H1 (cell line): ENCODE measurements around the gene SLC19A1. TPM values are rescaled to one million over a fixed set of nuclear protein-coding genes. Genes with fewer than 3 reads are reported as not detected.

Experiments
- CTCF ChIA-PET: fragments of 300-600 bp; sonication (Branson Sonifier 250); formaldehyde crosslinking; loops from one replicate; lab custom pipeline; 2021; ENCODE audit not compliant: partially characterized antibody; lab: Charles Lee
- POLR2A ChIA-PET: fragments of 300-600 bp; sonication (Branson Sonifier 250); formaldehyde crosslinking; loops from one replicate; lab custom pipeline; 2021; ENCODE audit warnings: inconsistent platforms; ENCODE audit not compliant: partially characterized antibody; lab: Charles Lee
- DNase-seq, 2 experiments: peaks; one replicate each; pipeline versions ENCODE4 v3.0.0 to v3.0.0-alpha.2; 2010 to 2022; ENCODE audit warnings: low spot score in 2 of 2, low read depth in 1 of 2, mixed read lengths in 1 of 2
- FAIRE-seq: peaks from 2 replicates; lab custom pipeline; 2011; peaks lifted over from hg19 to GRCh38; lab: Jason Lieb, UNC
- H2AFZ ChIP-seq: 2 replicates; pipeline ENCODE4 v1.8.1; 2012; ENCODE audit warnings: low read length, inconsistent platforms
- H2AK5ac ChIP-seq: 2 replicates; pipeline ENCODE4 v1.6.1; 2013; ENCODE audit warnings: low read depth, low read length
- H2BK120ac ChIP-seq: replicated peaks from 2 replicates; pipeline ENCODE3; 2013; ENCODE audit warnings: low read depth, low read length, inconsistent platforms
- H2BK12ac ChIP-seq: 2 replicates; pipeline ENCODE4 v1.6.1; 2013; ENCODE audit warnings: low read depth, low read length
- H2BK15ac ChIP-seq: 2 replicates; pipeline ENCODE4 v1.6.1; 2013; ENCODE audit warnings: low read length
- H2BK20ac ChIP-seq: 2 replicates; pipeline ENCODE4 v1.6.1; 2013; ENCODE audit warnings: low read length
- H2BK5ac ChIP-seq: 2 replicates; pipeline ENCODE4 v1.6.1; 2013; ENCODE audit warnings: low read depth, low read length
- H3K14ac ChIP-seq: 2 replicates; pipeline ENCODE4 v1.6.1; 2013; ENCODE audit warnings: inconsistent platforms; ENCODE audit not compliant: insufficient read length
- H3K18ac ChIP-seq: 2 replicates; pipeline ENCODE4 v1.6.1; 2013; ENCODE audit warnings: low read length; ENCODE audit errors: extremely low read depth
- H3K23ac ChIP-seq: 2 replicates; pipeline ENCODE4 v1.6.1; 2013; ENCODE audit warnings: inconsistent platforms; ENCODE audit not compliant: insufficient read length
- H3K23me2 ChIP-seq: 2 replicates; pipeline ENCODE4 v1.6.1; 2013; ENCODE audit warnings: low read depth, low read length
- H3K27ac ChIP-seq: 2 replicates; pipeline ENCODE4 v1.6.1; 2011; ENCODE audit warnings: low read depth, low read length, inconsistent platforms
- H3K27me3 ChIP-seq, 4 experiments: replicated peaks in 1 of 4; 1 replicate in 1 of 4; 2 replicates in 3 of 4; pipeline versions ENCODE4 v1.6.1 to v1.8.1; 2011 to 2013; ENCODE audit warnings: low read length in 3 of 4, mild to moderate bottlenecking in 3 of 4, inconsistent platforms in 2 of 4, mixed read lengths in 2 of 4, moderate library complexity in 1 of 4; ENCODE audit not compliant: control insufficient read depth in 3 of 4, insufficient read depth in 3 of 4; ENCODE audit errors: extremely low read depth in 1 of 4
- H3K36me3 ChIP-seq, 4 experiments: 2 replicates each; pipeline versions ENCODE4 v1.6.1 to v1.8.1; 2011 to 2013; ENCODE audit warnings: mild to moderate bottlenecking in 4 of 4, low read length in 3 of 4, moderate library complexity in 2 of 4, control low read depth in 1 of 4, inconsistent platforms in 1 of 4; ENCODE audit not compliant: insufficient read depth in 4 of 4, control insufficient read depth in 2 of 4
- H3K4ac ChIP-seq: replicated peaks from 2 replicates; pipeline ENCODE3; 2013; ENCODE audit warnings: low read length, low read depth, mixed read lengths, inconsistent platforms; ENCODE audit not compliant: insufficient read length
- H3K4me1 ChIP-seq, 4 experiments: replicated peaks in 1 of 4; 1 replicate in 1 of 4; 2 replicates in 3 of 4; pipeline versions ENCODE4 v1.6.1 to v1.8.1; 2011 to 2013; ENCODE audit warnings: low read length in 3 of 4, inconsistent platforms in 2 of 4, mixed read lengths in 1 of 4; ENCODE audit not compliant: insufficient read depth in 4 of 4, control insufficient read depth in 3 of 4
- H3K4me2 ChIP-seq, 2 experiments: 2 replicates each; pipeline versions ENCODE4 v1.6.1 to v1.8.1; 2011 to 2013; ENCODE audit warnings: low read depth in 2 of 2, low read length in 2 of 2, control low read depth in 1 of 2, inconsistent platforms in 1 of 2, mild to moderate bottlenecking in 1 of 2; ENCODE audit not compliant: insufficient read depth in 1 of 2
- H3K4me3 ChIP-seq, 4 experiments: fragments of 200-600, 300-600 bp in 1 of 4; sonication (generic), shearing (Covaris generic), sonication (Bioruptor Twin) in 1 of 4; 2 replicates each; pipeline versions ENCODE4 v1.5.1 to v1.8.1; 2011 to 2016; ENCODE audit warnings: low read length in 4 of 4, low read depth in 3 of 4, control low read depth in 2 of 4, inconsistent platforms in 2 of 4, mild to moderate bottlenecking in 2 of 4, mixed read lengths in 1 of 4, moderate library complexity in 1 of 4; ENCODE audit not compliant: insufficient read depth in 2 of 4; ENCODE audit errors: extremely low read depth in 1 of 4
- H3K56ac ChIP-seq: replicated peaks from 2 replicates; pipeline ENCODE3; 2013; ENCODE audit warnings: low read depth, mild to moderate bottlenecking, mixed read lengths, low read length, inconsistent platforms; ENCODE audit not compliant: insufficient read length
- H3K79me1 ChIP-seq: 2 replicates; pipeline ENCODE4 v1.6.1; 2013; ENCODE audit warnings: low read depth, low read length, control low read depth
- H3K79me2 ChIP-seq, 2 experiments: 2 replicates each; pipeline versions ENCODE4 v1.6.1 to v1.8.1; 2012 to 2013; ENCODE audit warnings: low read length in 2 of 2, mild to moderate bottlenecking in 2 of 2, inconsistent platforms in 1 of 2; ENCODE audit not compliant: insufficient read depth in 2 of 2, control insufficient read depth in 1 of 2
- H3K9ac ChIP-seq, 4 experiments: replicated peaks in 1 of 4; 1 replicate in 1 of 4; 2 replicates in 3 of 4; pipeline versions ENCODE4 v1.6.1 to v1.8.1; 2011 to 2013; ENCODE audit warnings: low read depth in 3 of 4, low read length in 3 of 4, control low read depth in 2 of 4, mild to moderate bottlenecking in 2 of 4, moderate library complexity in 2 of 4, inconsistent platforms in 1 of 4; ENCODE audit errors: extremely low read depth in 1 of 4
- H3K9me3 ChIP-seq, 2 experiments: 2 replicates each; pipeline versions ENCODE4 v1.6.1 to v1.8.1; 2012 to 2013; ENCODE audit warnings: mild to moderate bottlenecking in 2 of 2, moderate library complexity in 2 of 2, control low read depth in 1 of 2, inconsistent platforms in 1 of 2, low read depth in 1 of 2, low read length in 1 of 2, mixed read lengths in 1 of 2; ENCODE audit not compliant: insufficient read depth in 2 of 2
- H4K20me1 ChIP-seq, 2 experiments: replicated peaks in 1 of 2; 2 replicates each; pipeline versions ENCODE3 to v1.8.1; 2011 to 2013; ENCODE audit warnings: inconsistent platforms in 2 of 2, low read length in 2 of 2, mild to moderate bottlenecking in 1 of 2; ENCODE audit not compliant: insufficient read depth in 2 of 2, control insufficient read depth in 1 of 2
- H4K5ac ChIP-seq: 2 replicates; pipeline ENCODE4 v1.6.1; 2013; ENCODE audit warnings: low read length, low read depth, mixed read lengths, inconsistent platforms; ENCODE audit not compliant: insufficient read length
- H4K8ac ChIP-seq: 2 replicates; pipeline ENCODE4 v1.8.0; 2013; ENCODE audit warnings: mild to moderate bottlenecking, moderate library complexity, low read length, inconsistent platforms; ENCODE audit not compliant: insufficient read depth; ENCODE audit errors: extremely low read depth
- H4K91ac ChIP-seq: replicated peaks from 2 replicates; pipeline ENCODE3; 2013; ENCODE audit warnings: low read length, mixed read lengths, inconsistent platforms; ENCODE audit not compliant: insufficient read length
- NRF1 ChIP-seq: IDR thresholded peaks from 2 replicates; pipeline ENCODE4 v1.6.1; 2011; ENCODE audit warnings: mild to moderate bottlenecking, low read depth, low read length, improper control_type of control experiment
- SRF ChIP-seq: IDR thresholded peaks from 2 replicates; pipeline ENCODE4 v1.6.1; 2011; ENCODE audit warnings: mild to moderate bottlenecking, low read depth, low read length, moderate library complexity
- TAF7 ChIP-seq: optimal IDR thresholded peaks from 2 replicates; pipeline ENCODE3; 2011; ENCODE audit warnings: low read depth, mild to moderate bottlenecking, inconsistent platforms, low read length, moderate library complexity, borderline replicate concordance
- WGBS, 2 experiments: shearing (Covaris generic) in 1 of 2; methylation state at CpG; one replicate each; pipeline versions ENCODE4 v1.1.6 to v1.1.7; 2013 to 2015; ENCODE audit warnings: low lambda C conversion rate in 2 of 2, mixed read lengths in 2 of 2, inconsistent platforms in 1 of 2, low coverage in 1 of 2, missing lambda C conversion rate in 1 of 2; ENCODE audit not compliant: insufficient replicate concordance in 2 of 2, insufficient coverage in 1 of 2, insufficient read length in 1 of 2; ENCODE audit errors: extremely low coverage in 1 of 2, missing lambda C conversion rate in 1 of 2; 5-methylcytosine and 5-hydroxymethylcytosine counted together
- polyA plus RNA-seq, 7 experiments: library from polyadenylated mRNA; depleted of rRNA in 3 of 7; stranded (reverse) in 5 of 7; unstranded in 2 of 7; fragments of >200 nt in 5 of 7; fragments of 200-250 nt in 2 of 7; gene quantifications; 1 replicate in 5 of 7; 2 replicates in 1 of 7; 4 replicates in 1 of 7; pipeline versions ENCODE4 v1.2.1 to v1.2.3, GENCODE V29; 2011 to 2013; ENCODE audit warnings: missing spikeins in 2 of 7, mixed read lengths in 2 of 7
- total RNA-seq: library from RNA; stranded (reverse); fragmentation: NEBNext Ultra II Directional; extraction: Animal tissue kit (Norgen Biotek cat#: 25700); gene quantifications from 2 replicates; pipeline ENCODE4 v1.2.1, GENCODE V29; 2021

SLC19A1 gene
- total and polyA plus RNA-seq, 2 of the 8 experiments (the other 6 are each of a cell fraction or from before 2014, with no cell fraction given) = 31.6 to 43.8 TPM

DNA sequence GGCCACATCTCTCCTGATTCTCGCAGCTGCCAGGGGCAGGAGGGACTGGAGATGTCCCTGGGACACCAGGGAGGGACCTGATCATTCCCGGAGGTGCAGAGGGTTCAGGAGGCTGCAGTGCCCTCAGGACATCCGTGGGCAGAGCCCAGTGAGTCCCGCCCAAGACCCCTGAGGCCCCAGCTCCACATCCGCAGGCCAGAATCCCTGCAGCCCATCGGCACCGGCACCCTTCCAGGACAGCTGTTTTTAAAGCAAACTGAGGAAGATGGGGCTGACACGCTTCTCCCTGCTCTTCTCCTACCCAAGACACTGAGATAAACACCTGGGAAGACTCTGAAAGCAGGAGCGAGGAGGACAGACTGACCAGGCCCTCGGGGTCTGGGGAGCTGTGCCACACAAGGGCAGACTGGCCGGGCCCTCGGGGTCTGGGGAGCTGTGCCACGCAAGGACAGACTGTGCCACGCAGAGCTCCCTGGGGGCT lies 25.5 kb downstream of the SLC19A1 start:
- H2AK5ac ChIP-seq = no peak overlapping the region
- no peaks in the 10 kb centered on the region for H3K4me1 ChIP-seq
- DNase-seq (no peak), FAIRE-seq (no peak)
- H4K91ac ChIP-seq = no peak overlapping the region
- H2BK15ac ChIP-seq = no peak overlapping the region
- peaks cover 8 to 23% of the 10 kb centered on the region in 2 experiments for H4K20me1 ChIP-seq
- H3K4me3 ChIP-seq = no peak overlapping the region
- TF ChIP-seq SRF (no peak), TAF7 (no peak), NRF1 (no peak)
- H2BK5ac ChIP-seq = 0 out of 2 replicates have a peak overlapping the region, but pooled peaks have one; percentile 30
- H3K27me3 ChIP-seq = no peaks in the 10 kb centered on the region
- no peak overlapping the region for H3K9ac ChIP-seq
- 86% methylated on average over 14 of the region's 14 CpGs; no CpG with 5 or more reads in 1 of the 2 experiments for WGBS, 2 experiments
- H3K56ac ChIP-seq = no peak overlapping the region
- H3K4me2 ChIP-seq = no peak overlapping the region
- no peak overlapping the region for H2AFZ ChIP-seq
- no peak overlapping the region for H3K27ac ChIP-seq
- H3K23me2 ChIP-seq = no peaks in the 10 kb centered on the region; the same call in 1 of the 2 replicates
- peaks cover 0 to 35% (median 18%) of the 10 kb centered on the region in 4 experiments; a peak in 6 of 8 replicates for H3K36me3 ChIP-seq
- peaks cover 0 to 22% of the 10 kb centered on the region in 2 experiments for H3K9me3 ChIP-seq
- H2BK20ac ChIP-seq = no peak overlapping the region
- H3K4ac ChIP-seq = no peak overlapping the region
- H4K5ac ChIP-seq = no peak overlapping the region
- H3K14ac ChIP-seq = no peak overlapping the region
- H2BK120ac ChIP-seq = no peak overlapping the region
- no peak overlapping the region for H4K8ac ChIP-seq
- H3K79me1 ChIP-seq = no peaks in the 10 kb centered on the region
- H3K23ac ChIP-seq = no peak overlapping the region
- H3K79me2 ChIP-seq = no peaks in the 10 kb centered on the region
- ChIA-PET CTCF (interaction anchor here (0.9 to 1.2 kb wide), 4 partner anchors 9 to 227 kb away, joined by 3 to 4 read pairs (median 3); no protein-coding TSS in a partner anchor), POLR2A (interaction anchor here (0.7 to 2.5 kb wide), 4 partner anchors 12 to 34 kb away, joined by 3 to 11 read pairs (median 4); no protein-coding TSS in a partner anchor)
- no peak overlapping the region for H3K18ac ChIP-seq
- no peak overlapping the region for H2BK12ac ChIP-seq
